Measurements from ENCODE around the gene PCNX2.

- no peak for TF ChIP-seq POLR2A (IDR thresholded peaks at IDR 0.05)
- no peak for TF ChIP-seq CTCF (IDR thresholded peaks at IDR 0.05)
- no peak for TF ChIP-seq POLR2AphosphoS5 (IDR thresholded peaks at IDR 0.05)
Observed at GRCh38 chr1:233313434-233314155, 18.1 kb upstream of the PCNX2 start.

Data from prostate gland (tissue), 2 donors.